Body of pancreas (tissue), 4 donors: ENCODE results near the gene NKAIN4. TPM values are rescaled to one million over a fixed set of nuclear protein-coding genes. Genes with fewer than 3 reads are reported as not detected.

Experiments
- ATAC-seq: fragments of 150-250 bp; one replicate; pipeline ENCODE4 v1.9.1; 2016
- DNase-seq, 4 donors: peaks; one replicate each; pipeline ENCODE4 v3.0.0-alpha.2; 2019
- H3K27ac ChIP-seq, 4 donors: fragments of 200-600 bp; sonication (generic); 1 replicate in 3 of 4; 2 replicates in 1 of 4; pipeline versions ENCODE4 v1.5.1 to v1.6.1; 2016 to 2019; ENCODE audit warnings: mild to moderate bottlenecking in 1 of 4, mixed read lengths in 1 of 4, moderate library complexity in 1 of 4
- H3K27me3 ChIP-seq, 2 donors: fragments of 200-600 bp; sonication (generic); one replicate each; pipeline ENCODE4 v1.6.0; 2016; ENCODE audit warnings: mild to moderate bottlenecking in 1 of 2
- H3K36me3 ChIP-seq, 2 donors: fragments of 200-600 bp; sonication (generic); replicated peaks in 1 of 2; 2 replicates each; pipeline ENCODE4 v1.5.1; 2016; ENCODE audit warnings: low read depth in 2 of 2; ENCODE audit not compliant: insufficient read depth in 1 of 2
- H3K4me1 ChIP-seq: fragments of 200-600 bp; sonication (generic); one replicate; pipeline ENCODE4 v1.6.0; 2016
- H3K4me3 ChIP-seq, 2 donors: fragments of 200-600 bp; sonication (generic); 1 replicate in 1 of 2; 2 replicates in 1 of 2; pipeline ENCODE4 v1.5.1; 2016 to 2019
- H3K9me3 ChIP-seq, 3 donors: fragments of 200-600 bp; sonication (generic); 1 replicate in 2 of 3; 2 replicates in 1 of 3; pipeline ENCODE4 v1.5.1; 2016
- POLR2A ChIP-seq, 3 donors: fragments of 450-650 bp; IDR thresholded peaks; one replicate each; pipeline ENCODE4 v1.6.1; 2016; ENCODE audit warnings: antibody characterized with exemption in 3 of 3, mild to moderate bottlenecking in 2 of 3
- WGBS, 2 donors: methylation state at CpG; one replicate each; pipeline ENCODE4 v1.1.5; 2017; 5-methylcytosine and 5-hydroxymethylcytosine counted together
- intact Hi-C: fragments of 100-400 bp; cut with DNase I; formaldehyde crosslinking; loops from one replicate; pipeline ENCODE4 v1.15.1; 2023
- total RNA-seq, 2 donors: library from RNA; depleted of rRNA; stranded (reverse); fragments of >200 nt; gene quantifications; one replicate each; pipeline ENCODE4 v1.1.0, GENCODE V29; 2016
- TF ChIP-seq, protein P1 (sequence below), 7 experiments: fragments of 450-650 bp in 4 of 7; fragments of 200-600 bp in 3 of 7; sonication (generic) in 3 of 7; IDR thresholded peaks; one replicate each; pipeline ENCODE4 v1.5.1; 2016 to 2019; ENCODE audit warnings: antibody characterized with exemption in 7 of 7

The NKAIN4 gene
- total RNA-seq, 2 donors from 2014 or later, result not detected

GRCh38 chr20:63295422-63295821 is 41.2 kb upstream of the NKAIN4 start:
- no peak overlapping the region for H3K27ac ChIP-seq

GRCh38 chr20:63295018-63295417 is 40.8 kb upstream of the NKAIN4 start:
- Histone ChIP-seq H3K4me1 (peaks cover 11% of the 10 kb centered on the region), H3K27me3 (peaks cover 0 to 9% of the 10 kb centered on the region in 2 donors), H3K9me3 (no peaks in the 10 kb centered on the region), H3K4me3 (no peak overlapping the region), H3K27ac (no peak overlapping the region), H3K36me3 (no peaks in the 10 kb centered on the region)
- 29 to 38% methylated on average over 5 to 18 of the region's 19 CpGs for WGBS, 2 donors
- TF ChIP-seq POLR2A (IDR thresholded peaks at IDR 0.05), result no peak
- TF ChIP-seq, protein P1, sequence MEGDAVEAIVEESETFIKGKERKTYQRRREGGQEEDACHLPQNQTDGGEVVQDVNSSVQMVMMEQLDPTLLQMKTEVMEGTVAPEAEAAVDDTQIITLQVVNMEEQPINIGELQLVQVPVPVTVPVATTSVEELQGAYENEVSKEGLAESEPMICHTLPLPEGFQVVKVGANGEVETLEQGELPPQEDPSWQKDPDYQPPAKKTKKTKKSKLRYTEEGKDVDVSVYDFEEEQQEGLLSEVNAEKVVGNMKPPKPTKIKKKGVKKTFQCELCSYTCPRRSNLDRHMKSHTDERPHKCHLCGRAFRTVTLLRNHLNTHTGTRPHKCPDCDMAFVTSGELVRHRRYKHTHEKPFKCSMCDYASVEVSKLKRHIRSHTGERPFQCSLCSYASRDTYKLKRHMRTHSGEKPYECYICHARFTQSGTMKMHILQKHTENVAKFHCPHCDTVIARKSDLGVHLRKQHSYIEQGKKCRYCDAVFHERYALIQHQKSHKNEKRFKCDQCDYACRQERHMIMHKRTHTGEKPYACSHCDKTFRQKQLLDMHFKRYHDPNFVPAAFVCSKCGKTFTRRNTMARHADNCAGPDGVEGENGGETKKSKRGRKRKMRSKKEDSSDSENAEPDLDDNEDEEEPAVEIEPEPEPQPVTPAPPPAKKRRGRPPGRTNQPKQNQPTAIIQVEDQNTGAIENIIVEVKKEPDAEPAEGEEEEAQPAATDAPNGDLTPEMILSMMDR (IDR thresholded peaks at IDR 0.05), result no peak
- intact Hi-C loops, result no loop called here
- ATAC-seq (no peak), DNase-seq (no peak)

More at GRCh38 chr20:63295422-63295821, 41.2 kb upstream of the NKAIN4 start:
- intact Hi-C loops, result no loop called here
- Histone ChIP-seq H3K9me3 (no peaks in the 10 kb centered on the region), H3K27me3 (peaks cover 0 to 9% of the 10 kb centered on the region in 2 donors), H3K36me3 (no peaks in the 10 kb centered on the region), H3K4me1 (peaks cover 8% of the 10 kb centered on the region), H3K4me3 (no peak overlapping the region)
- DNase-seq (no peak), ATAC-seq (no peak)
- 25 to 28% methylated on average over 9 to 17 of the region's 17 CpGs for WGBS, 2 donors
- TF ChIP-seq POLR2A (IDR thresholded peaks at IDR 0.05), result no peak
- TF ChIP-seq, protein P1 (IDR thresholded peaks at IDR 0.05), result no peak

DNA sequence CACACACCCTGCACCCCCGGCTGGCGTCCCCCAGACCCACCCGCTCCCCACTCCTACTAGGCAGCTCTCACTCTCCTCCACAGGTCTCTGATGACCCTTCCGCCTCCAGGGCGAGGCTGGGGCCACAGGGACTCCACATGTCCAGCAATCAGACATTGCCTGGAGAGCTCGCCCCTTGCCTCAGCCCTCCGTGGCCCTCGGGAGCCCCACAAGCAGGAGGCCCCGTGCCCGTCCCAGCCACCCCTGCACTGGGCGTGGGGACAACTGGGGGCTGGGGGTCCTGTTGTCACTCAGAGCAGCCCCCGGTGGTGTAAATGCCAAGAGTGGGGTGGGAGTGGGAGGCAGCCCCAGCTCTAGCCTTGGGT is 40.3 kb upstream of the NKAIN4 start:
- TF ChIP-seq POLR2A (IDR thresholded peaks at IDR 0.05), result no peak
- TF ChIP-seq, protein P1 (IDR thresholded peaks at IDR 0.05), result no peak
- intact Hi-C loops, result no loop called here
- H3K27ac ChIP-seq, result no peak overlapping the region
- H3K4me3 ChIP-seq, result no peak overlapping the region
- peaks cover 11% of the 10 kb centered on the region for H3K4me1 ChIP-seq
- ATAC-seq, result no peak
- DNase-seq, result no peak
- peaks cover 0 to 9% of the 10 kb centered on the region in 2 donors for H3K27me3 ChIP-seq
- no peaks in the 10 kb centered on the region for H3K9me3 ChIP-seq
- H3K36me3 ChIP-seq, result no peaks in the 10 kb centered on the region
- WGBS, 2 donors, result 66 to 72% methylated on average over 8 to 9 of the region's 12 CpGs

- Histone ChIP-seq H3K9me3 (no peaks in the 10 kb centered on the region), H3K4me1 (peaks cover 13% of the 10 kb centered on the region), H3K27ac (no peak overlapping the region), H3K27me3 (peaks cover 0 to 9% of the 10 kb centered on the region in 2 donors), H3K36me3 (no peaks in the 10 kb centered on the region), H3K4me3 (no peak overlapping the region)
- ATAC-seq (no peak), DNase-seq (no peak)
- TF ChIP-seq, protein P1 (IDR thresholded peaks at IDR 0.05), result no peak
- TF ChIP-seq POLR2A (IDR thresholded peaks at IDR 0.05), result no peak
- intact Hi-C loops, result no loop called here
- WGBS, 2 donors, result 55 to 56% methylated on average over 10 to 16 of the region's 22 CpGs
Observed at GRCh38 chr20:63293871-63294535, 39.7 kb upstream of the NKAIN4 start.

GRCh38 chr20:63293456-63293855 is 39.2 kb upstream of the NKAIN4 start:
- ATAC-seq (no peak), DNase-seq (no peak)
- Histone ChIP-seq H3K36me3 (no peaks in the 10 kb centered on the region), H3K4me3 (no peak overlapping the region), H3K27ac (no peak overlapping the region), H3K9me3 (no peaks in the 10 kb centered on the region), H3K27me3 (peaks cover 0 to 9% of the 10 kb centered on the region in 2 donors), H3K4me1 (peaks cover 14% of the 10 kb centered on the region)
- intact Hi-C loops, result no loop called here
- TF ChIP-seq, protein P1 (IDR thresholded peaks at IDR 0.05), result no peak
- TF ChIP-seq POLR2A (IDR thresholded peaks at IDR 0.05), result no peak
- WGBS, 2 donors, result 44 to 80% methylated on average over 2 to 8 of the region's 11 CpGs
